ENCODE data around the gene NUAK1.

DNA sequence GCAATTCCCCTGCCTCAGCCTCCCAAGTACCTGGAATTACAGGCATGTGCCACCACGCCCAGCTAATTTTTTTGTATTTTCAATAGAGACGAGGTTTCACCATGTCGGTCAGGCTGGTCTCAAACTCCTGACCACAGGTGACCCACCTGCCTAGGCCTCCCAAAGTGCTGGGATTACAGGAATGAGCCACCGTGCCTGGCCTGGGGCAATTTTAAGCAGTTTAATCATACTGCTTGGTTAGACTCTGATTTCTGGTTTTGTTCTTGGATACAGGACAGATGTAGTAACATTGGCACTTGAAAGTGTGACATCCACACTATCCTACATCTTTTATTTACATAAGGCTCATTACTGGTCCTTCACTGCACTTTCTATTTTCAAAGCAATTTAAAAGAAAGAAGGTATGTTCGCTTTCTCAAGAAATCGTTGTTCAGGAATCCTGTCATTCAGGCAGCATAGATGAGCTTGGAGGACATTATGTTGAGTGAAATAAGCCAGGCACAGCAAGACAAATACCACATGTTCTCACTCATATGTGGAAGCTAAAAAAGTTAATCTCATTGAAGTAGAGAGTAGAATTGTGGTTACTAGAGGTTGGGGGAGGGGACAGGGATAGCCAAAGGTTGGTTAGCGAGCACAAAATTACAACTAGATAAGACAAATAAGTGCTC, 4.0 kb upstream of the NUAK1 start:
- TF ChIP-seq POLR2A (IDR thresholded peaks at IDR 0.05), result no peak
- TF ChIP-seq, protein P1, sequence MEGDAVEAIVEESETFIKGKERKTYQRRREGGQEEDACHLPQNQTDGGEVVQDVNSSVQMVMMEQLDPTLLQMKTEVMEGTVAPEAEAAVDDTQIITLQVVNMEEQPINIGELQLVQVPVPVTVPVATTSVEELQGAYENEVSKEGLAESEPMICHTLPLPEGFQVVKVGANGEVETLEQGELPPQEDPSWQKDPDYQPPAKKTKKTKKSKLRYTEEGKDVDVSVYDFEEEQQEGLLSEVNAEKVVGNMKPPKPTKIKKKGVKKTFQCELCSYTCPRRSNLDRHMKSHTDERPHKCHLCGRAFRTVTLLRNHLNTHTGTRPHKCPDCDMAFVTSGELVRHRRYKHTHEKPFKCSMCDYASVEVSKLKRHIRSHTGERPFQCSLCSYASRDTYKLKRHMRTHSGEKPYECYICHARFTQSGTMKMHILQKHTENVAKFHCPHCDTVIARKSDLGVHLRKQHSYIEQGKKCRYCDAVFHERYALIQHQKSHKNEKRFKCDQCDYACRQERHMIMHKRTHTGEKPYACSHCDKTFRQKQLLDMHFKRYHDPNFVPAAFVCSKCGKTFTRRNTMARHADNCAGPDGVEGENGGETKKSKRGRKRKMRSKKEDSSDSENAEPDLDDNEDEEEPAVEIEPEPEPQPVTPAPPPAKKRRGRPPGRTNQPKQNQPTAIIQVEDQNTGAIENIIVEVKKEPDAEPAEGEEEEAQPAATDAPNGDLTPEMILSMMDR (IDR thresholded peaks at IDR 0.05), result no peak
